ENCODE measurements around the gene NOA1.
"Not testable (repeated sequence)": the region's sequence is repeated elsewhere in the genome, so short reads cannot be mapped to it uniquely, and the experiment has no call there.

NOA1 gene

GRCh38 chr4:56958111-56958517 is 19.3 kb downstream of the NOA1 start:
- no peak for DNase-seq (ENCODE audit: low read depth in 2 of 2)

DNA sequence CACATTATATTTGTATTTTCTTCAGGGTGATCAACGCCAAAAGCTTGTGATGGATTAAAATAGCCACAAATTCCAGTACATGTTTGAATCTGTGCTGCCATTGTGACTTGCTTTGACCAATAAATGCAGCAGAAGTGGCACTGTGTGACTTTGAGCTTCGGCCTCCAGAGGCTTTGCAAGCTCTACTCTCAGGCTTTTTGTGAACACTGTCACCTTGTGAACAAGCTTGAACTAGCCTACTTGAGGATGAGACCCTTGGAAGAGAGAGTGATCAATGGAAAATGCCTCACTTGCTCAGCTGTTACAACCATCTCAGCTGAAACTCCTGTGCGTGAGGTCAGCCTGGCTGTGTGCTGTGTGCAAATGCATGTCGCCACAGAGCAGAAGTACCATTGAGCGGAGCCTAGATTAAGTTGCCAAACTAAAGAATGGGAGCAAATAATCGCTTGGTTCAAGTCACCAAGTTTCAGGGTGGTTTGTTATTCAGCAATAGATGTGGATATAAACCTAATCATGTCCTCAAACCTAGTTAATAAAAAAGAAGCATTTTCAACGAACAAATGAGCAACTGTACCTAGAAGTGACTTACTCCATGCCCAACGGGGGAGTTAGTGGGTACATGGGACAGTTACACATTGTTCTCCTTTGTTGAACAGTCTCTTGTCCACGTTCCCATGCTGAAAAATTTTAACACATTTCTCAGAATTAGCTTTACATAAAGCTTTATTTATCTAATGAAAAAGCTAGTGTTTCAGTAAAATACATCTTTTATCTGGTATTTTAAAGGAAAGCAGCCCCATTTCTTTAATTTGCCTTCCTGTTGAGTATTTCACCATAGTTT is 23.5 kb downstream of the NOA1 start:
- no peak for DNase-seq (ENCODE audit: low read depth in 2 of 2)

- no peak for DNase-seq (ENCODE audit: low read depth in 2 of 2)
Measured at GRCh38 chr4:56941403-56941802, 36.0 kb downstream of the NOA1 start.

- DNase-seq (ENCODE audit: low read depth in 2 of 2): no peak
Measured at GRCh38 chr4:56940971-56941370, 36.4 kb downstream of the NOA1 start.

GRCh38 chr4:56940403-56940802 is 37.0 kb downstream of the NOA1 start:
- no peak for DNase-seq (ENCODE audit: low read depth in 2 of 2)

- DNase-seq (ENCODE audit: low read depth in 2 of 2): not testable (repeated sequence)
Measured at GRCh38 chr4:56939826-56940225, 37.6 kb downstream of the NOA1 start.

DNA sequence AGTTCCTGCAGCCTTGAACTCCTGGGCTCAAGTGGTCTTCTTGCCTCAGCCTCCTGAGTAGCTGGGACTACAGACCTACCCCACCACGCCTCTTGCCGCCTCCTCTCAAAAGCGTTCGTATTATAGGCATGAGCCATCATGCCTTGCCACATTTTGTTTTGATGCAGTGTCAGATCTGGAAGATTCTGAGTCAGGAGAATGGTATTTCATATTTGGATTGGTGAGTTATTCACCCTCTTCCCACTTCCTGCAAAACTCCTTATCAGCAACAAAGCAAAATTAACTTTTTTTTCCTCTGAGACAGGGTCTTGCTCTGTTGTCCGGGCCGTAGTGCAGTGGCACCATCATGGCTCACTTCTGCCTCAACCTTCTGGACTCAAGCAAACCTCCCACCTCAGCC is 40.1 kb downstream of the NOA1 start:
- no peak for DNase-seq (ENCODE audit: low read depth in 2 of 2)

GRCh38 chr4:56931924-56932323 is 45.5 kb downstream of the NOA1 start:
- no peak for DNase-seq (ENCODE audit: low read depth in 2 of 2)

GRCh38 chr4:56930638-56931037 is 46.8 kb downstream of the NOA1 start:
- DNase-seq (ENCODE audit: low read depth in 2 of 2): no peak

DNA sequence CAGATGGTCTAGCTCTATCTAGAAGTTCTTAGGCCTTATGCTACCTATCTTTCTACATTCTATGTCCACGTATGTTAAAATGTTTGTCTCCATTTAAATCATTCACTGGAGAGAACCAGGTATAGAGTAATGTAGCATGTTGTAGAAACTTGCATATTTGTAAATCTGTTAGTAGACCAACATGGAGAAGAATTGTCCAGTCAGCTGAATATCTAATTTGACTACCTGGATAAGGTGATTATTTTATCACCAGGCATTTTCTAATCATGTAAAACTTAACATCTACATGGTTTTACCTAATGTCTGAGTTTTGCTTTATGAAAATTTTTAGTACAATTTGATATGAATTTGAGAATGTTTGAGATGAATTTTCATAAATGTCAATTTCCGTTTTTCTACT is 50.2 kb downstream of the NOA1 start:
- no peak for DNase-seq (ENCODE audit: low read depth in 2 of 2)

- DNase-seq (ENCODE audit: low read depth in 2 of 2): not testable (repeated sequence)
Measured at GRCh38 chr4:56914977-56915376, 62.4 kb downstream of the NOA1 start.

DNA sequence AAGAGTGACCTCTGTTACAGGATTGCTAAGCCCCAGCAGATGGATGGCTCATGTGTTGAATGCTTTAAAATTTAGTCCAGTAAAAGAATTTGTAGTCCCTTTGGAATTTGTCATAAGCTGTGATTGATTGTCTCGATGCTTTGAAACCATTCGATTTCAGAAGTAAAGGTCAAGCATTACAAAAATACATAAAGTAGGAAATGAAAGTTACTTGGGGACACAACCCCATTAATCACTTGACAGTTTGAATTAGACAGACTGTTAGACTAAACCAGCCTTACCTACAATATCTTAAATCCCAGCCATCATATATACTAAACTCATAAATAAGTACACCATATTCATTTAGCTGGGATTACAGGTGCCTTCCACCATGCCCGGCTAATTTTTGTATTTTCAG is 63.1 kb downstream of the NOA1 start:
- DNase-seq (ENCODE audit: low read depth in 2 of 2): no peak
